Ovary (tissue), 9 donors: ENCODE measurements around the gene NCAM1. TPM values are rescaled to one million over a fixed set of nuclear protein-coding genes. Genes with fewer than 3 reads are reported as not detected.

Experiments used
- DNase-seq, 5 donors: peaks; one replicate each; pipeline ENCODE4 v3.0.0-alpha.2; 2019 to 2020
- H3K27ac ChIP-seq, 2 donors: fragments of 200-600 bp; one replicate each; pipeline versions ENCODE4 v1.5.1 to v1.8.0; 2019 to 2022
- H3K27me3 ChIP-seq: fragments of 200-600 bp; one replicate; pipeline ENCODE4 v1.8.0; 2022
- H3K36me3 ChIP-seq: fragments of 200-600 bp; sonication (generic); one replicate; pipeline ENCODE4 v1.5.1; 2019
- H3K4me1 ChIP-seq: one replicate; pipeline ENCODE4 v1.8.1; 2013; ENCODE audit warnings: mild to moderate bottlenecking, moderate library complexity; ENCODE audit not compliant: insufficient read depth
- H3K4me3 ChIP-seq: fragments of 200-600 bp; sonication (generic); one replicate; pipeline ENCODE4 v1.5.1; 2017
- H3K9me3 ChIP-seq, 2 donors: fragments of 200-600 bp in 1 of 2; sonication (generic) in 1 of 2; one replicate each; pipeline versions ENCODE4 v1.5.1 to v1.8.1; 2013 to 2019; ENCODE audit warnings: mild to moderate bottlenecking in 1 of 2, moderate library complexity in 1 of 2
- EP300 ChIP-seq: sonication (generic); formaldehyde crosslinking; IDR thresholded peaks from one replicate; pipeline ENCODE4 v1.6.1; 2017; ENCODE audit warnings: antibody characterized with exemption
- POLR2A ChIP-seq: fragments of 450-650 bp; IDR thresholded peaks from one replicate; pipeline ENCODE4 v1.6.1; 2017; ENCODE audit warnings: antibody characterized with exemption, mild to moderate bottlenecking, moderate library complexity
- WGBS, 3 donors: extraction: QIAGEN DNeasy Blood & Tissue Kit in 1 of 3; methylation state at CpG; one replicate each; pipeline versions ENCODE4 v1.1.5 to v1.1.7; 2013 to 2017; 5-methylcytosine and 5-hydroxymethylcytosine counted together
- intact Hi-C, 4 donors: fragments of 100-400 bp; cut with DNase I; formaldehyde crosslinking; loops; one replicate each; pipeline versions ENCODE4 v1.11.0 to v1.15.1; 2022 to 2023
- polyA plus RNA-seq, 2 donors: library from polyadenylated mRNA; stranded (reverse); fragments of 200-250 nt in 1 of 2; fragments of 350-450 nt in 1 of 2; fragmentation: Illumina TruSeq in 1 of 2; extraction: RNeasy Lipid Tissue Mini Kit (QIAGEN cat#74804) in 1 of 2; gene quantifications; one replicate each; pipeline ENCODE4 v1.2.3, GENCODE V29; 2013 to 2014
- total RNA-seq, 7 donors: library from RNA; depleted of rRNA in 2 of 7; stranded (reverse); fragments of >200 nt in 2 of 7; fragmentation: NEBNext Ultra II Directional in 3 of 7; extraction: Animal tissue kit (Norgen Biotek cat#: 25700) in 3 of 7; gene quantifications; one replicate each; pipeline versions ENCODE4 v1.1.0 to v1.2.4, GENCODE V29; 2016 to 2023
- TF ChIP-seq, protein P1 (sequence below), 3 donors: fragments of 450-650 bp in 2 of 3; fragments of 200-600 bp in 1 of 3; IDR thresholded peaks; one replicate each; pipeline versions ENCODE4 v1.5.1 to v1.8.0; 2016 to 2022; ENCODE audit warnings: antibody characterized with exemption in 3 of 3, mild to moderate bottlenecking in 1 of 3
- donor health status: DM: no; HTN: no; CAD: no; lungs with moderate emphysema.
- donor health status: DM: no; HTN: no; CAD: no.
- donor health status: Bipolar disorder and iron deficiency.
- donor health status: DM: yes; HTN: yes; CAD: no.
- donor health status: DM: no; HTN: no; CAD: no.
- donor health status: DM: yes; HTN: yes; CAD: no.

NCAM1 gene
- total and polyA plus RNA-seq, 9 donors: 23.0 to 194 (median 106) TPM

- Histone ChIP-seq H3K27ac (no peak overlapping the region), H3K27me3 (no peaks in the 10 kb centered on the region), H3K36me3 (no peaks in the 10 kb centered on the region), H3K4me3 (no peak overlapping the region), H3K9me3 (no peaks in the 10 kb centered on the region), H3K4me1 (no peaks in the 10 kb centered on the region)
- DNase-seq: no peak
- intact Hi-C loops: no loop called here
- 93 to 96% (median 95%) methylated on average over 4 of the region's 4 CpGs for WGBS, 3 donors
- TF ChIP-seq, protein P1, sequence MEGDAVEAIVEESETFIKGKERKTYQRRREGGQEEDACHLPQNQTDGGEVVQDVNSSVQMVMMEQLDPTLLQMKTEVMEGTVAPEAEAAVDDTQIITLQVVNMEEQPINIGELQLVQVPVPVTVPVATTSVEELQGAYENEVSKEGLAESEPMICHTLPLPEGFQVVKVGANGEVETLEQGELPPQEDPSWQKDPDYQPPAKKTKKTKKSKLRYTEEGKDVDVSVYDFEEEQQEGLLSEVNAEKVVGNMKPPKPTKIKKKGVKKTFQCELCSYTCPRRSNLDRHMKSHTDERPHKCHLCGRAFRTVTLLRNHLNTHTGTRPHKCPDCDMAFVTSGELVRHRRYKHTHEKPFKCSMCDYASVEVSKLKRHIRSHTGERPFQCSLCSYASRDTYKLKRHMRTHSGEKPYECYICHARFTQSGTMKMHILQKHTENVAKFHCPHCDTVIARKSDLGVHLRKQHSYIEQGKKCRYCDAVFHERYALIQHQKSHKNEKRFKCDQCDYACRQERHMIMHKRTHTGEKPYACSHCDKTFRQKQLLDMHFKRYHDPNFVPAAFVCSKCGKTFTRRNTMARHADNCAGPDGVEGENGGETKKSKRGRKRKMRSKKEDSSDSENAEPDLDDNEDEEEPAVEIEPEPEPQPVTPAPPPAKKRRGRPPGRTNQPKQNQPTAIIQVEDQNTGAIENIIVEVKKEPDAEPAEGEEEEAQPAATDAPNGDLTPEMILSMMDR (IDR thresholded peaks at IDR 0.05): no peak
- TF ChIP-seq EP300: no peak
- TF ChIP-seq POLR2A: no peak
Observed at GRCh38 chr11:113023986-113024385, 62.8 kb downstream of the NCAM1 start.

- Histone ChIP-seq H3K4me3 (no peak overlapping the region), H3K4me1 (no peaks in the 10 kb centered on the region), H3K9me3 (no peaks in the 10 kb centered on the region), H3K27me3 (no peaks in the 10 kb centered on the region), H3K27ac (no peak overlapping the region), H3K36me3 (no peaks in the 10 kb centered on the region)
- WGBS, 3 donors: 65 to 71% (median 70%) methylated on average over 3 of the region's 3 CpGs
- TF ChIP-seq, protein P1 (IDR thresholded peaks at IDR 0.05): no peak
- TF ChIP-seq POLR2A (no peak), EP300 (no peak)
- DNase-seq: no peak
- intact Hi-C loops: no loop called here
Observed at GRCh38 chr11:113026778-113027177, 65.6 kb downstream of the NCAM1 start.

GRCh38 chr11:113034576-113034975 lies 73.4 kb downstream of the NCAM1 start:
- no peaks in the 10 kb centered on the region for H3K36me3 ChIP-seq
- H3K9me3 ChIP-seq: no peaks in the 10 kb centered on the region
- H3K4me1 ChIP-seq: no peaks in the 10 kb centered on the region
- H3K4me3 ChIP-seq: no peak overlapping the region
- no peak for DNase-seq
- TF ChIP-seq, protein P1 (IDR thresholded peaks at IDR 0.05): no peak
- no peak for TF ChIP-seq POLR2A
- no peak for TF ChIP-seq EP300
- intact Hi-C loops: no loop called here
- 72 to 84% (median 81%) methylated on average over 5 of the region's 5 CpGs for WGBS, 3 donors
- H3K27ac ChIP-seq: no peak overlapping the region
- no peaks in the 10 kb centered on the region for H3K27me3 ChIP-seq

GRCh38 chr11:113035708-113036107 lies 74.5 kb downstream of the NCAM1 start:
- 92 to 95% (median 94%) methylated on average over 3 of the region's 3 CpGs for WGBS, 3 donors
- intact Hi-C loops: no loop called here
- no peak for DNase-seq
- Histone ChIP-seq H3K36me3 (no peaks in the 10 kb centered on the region), H3K4me1 (no peaks in the 10 kb centered on the region), H3K27me3 (no peaks in the 10 kb centered on the region), H3K4me3 (no peak overlapping the region), H3K27ac (no peak overlapping the region), H3K9me3 (no peaks in the 10 kb centered on the region)
- TF ChIP-seq EP300 (no peak), POLR2A (no peak)
- TF ChIP-seq, protein P1 (IDR thresholded peaks at IDR 0.05): no peak

DNA sequence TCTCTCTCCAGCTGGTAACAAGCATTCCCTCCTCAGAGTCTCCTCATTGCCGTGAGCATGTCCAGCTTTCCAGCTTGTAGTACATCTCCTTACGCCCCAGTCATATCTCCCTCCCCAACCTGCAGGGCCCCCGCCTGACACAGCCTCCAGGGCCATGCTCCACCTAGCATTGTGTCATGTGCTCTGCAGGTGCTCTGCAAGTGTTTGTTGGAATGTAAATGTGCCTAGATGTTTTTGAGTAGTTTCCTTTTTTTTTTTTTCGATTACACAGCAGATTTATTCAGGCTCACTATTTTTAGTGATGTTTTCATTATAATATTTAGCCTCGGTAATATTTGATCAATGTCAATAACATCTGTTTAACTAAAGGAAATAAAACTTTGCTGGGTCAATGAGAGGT lies 82.5 kb downstream of the NCAM1 start:
- no peaks in the 10 kb centered on the region for H3K36me3 ChIP-seq
- no peak overlapping the region for H3K27ac ChIP-seq
- no peaks in the 10 kb centered on the region for H3K27me3 ChIP-seq
- TF ChIP-seq POLR2A (no peak), EP300 (no peak)
- TF ChIP-seq, protein P1 (IDR thresholded peaks at IDR 0.05): no peak
- no peak for DNase-seq
- intact Hi-C loops: no loop called here
- H3K9me3 ChIP-seq: no peaks in the 10 kb centered on the region
- 75 to 82% (median 77%) methylated on average over 5 of the region's 5 CpGs for WGBS, 3 donors
- H3K4me1 ChIP-seq: no peaks in the 10 kb centered on the region
- H3K4me3 ChIP-seq: no peak overlapping the region
